ENCODE data around the gene MRPL42.

Gene MRPL42

GRCh38 chr12:93500201-93500600 lies 32.9 kb downstream of the MRPL42 start:
- no peak for DNase-seq (ENCODE audit: low spot score)

- no peak for DNase-seq (ENCODE audit: low spot score)
Measured at GRCh38 chr12:93500667-93501066, 33.4 kb downstream of the MRPL42 start.

DNA sequence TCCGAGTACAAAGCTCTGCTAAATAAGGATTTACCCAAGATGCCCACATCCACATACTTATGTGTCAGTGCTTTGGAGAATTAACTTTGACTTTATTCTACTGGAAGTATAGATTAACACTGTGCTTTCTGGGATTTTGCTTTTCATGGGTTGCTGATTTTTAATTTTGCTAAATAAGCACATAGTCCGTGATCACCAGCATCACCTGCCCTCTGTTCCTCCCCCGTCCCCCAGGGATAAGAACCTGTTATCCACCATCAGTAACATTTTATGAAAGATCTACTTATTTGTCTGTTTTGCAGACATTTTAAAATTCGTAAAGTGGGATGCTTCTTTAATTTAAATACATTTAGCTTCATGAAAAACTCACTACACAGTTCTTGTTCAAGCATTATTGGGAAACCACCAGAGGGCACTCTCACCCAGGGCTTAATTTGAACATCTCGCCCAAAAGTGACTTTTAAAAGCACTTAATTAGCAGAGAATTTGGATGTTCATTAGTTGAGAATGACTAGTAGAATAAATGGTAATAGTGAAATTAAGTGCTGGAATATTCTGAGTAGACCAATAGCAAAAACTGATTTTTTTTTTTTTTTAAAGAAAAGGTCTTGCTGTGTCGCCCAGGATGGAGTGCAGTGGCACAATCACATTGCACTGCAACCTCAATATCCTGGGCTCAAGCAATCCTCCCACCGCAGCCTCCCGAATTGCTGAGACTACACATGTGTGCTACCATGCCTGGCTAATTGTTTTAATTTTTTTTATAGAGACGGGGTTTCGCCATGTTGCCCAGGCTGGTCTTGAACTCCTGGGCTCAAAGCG lies 35.7 kb downstream of the MRPL42 start:
- peak; percentile 20 for DNase-seq (ENCODE audit: low spot score)

GRCh38 chr12:93507165-93507564 lies 39.9 kb downstream of the MRPL42 start:
- DNase-seq (ENCODE audit: low spot score), result no peak

DNA sequence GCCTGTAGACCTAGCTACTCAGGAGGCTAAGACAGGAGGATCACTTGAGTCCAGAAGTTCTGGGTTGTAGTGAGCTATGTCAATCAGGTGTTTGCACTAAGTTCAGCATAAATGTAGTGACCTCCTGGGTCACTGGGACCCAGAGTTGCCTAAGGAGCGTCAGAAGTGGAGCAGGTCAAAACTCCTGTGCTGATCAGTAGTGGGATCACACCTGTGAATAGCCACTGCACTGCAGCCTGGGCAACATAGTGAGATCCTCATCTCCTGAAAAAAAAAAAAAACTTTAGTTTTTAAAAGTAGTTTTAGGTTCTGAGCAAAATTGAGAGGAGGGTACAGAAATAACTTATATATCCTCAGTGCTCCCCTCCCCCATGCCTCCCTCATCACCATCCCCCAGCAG lies 42.2 kb downstream of the MRPL42 start:
- no peak for DNase-seq (ENCODE audit: low spot score)

DNA sequence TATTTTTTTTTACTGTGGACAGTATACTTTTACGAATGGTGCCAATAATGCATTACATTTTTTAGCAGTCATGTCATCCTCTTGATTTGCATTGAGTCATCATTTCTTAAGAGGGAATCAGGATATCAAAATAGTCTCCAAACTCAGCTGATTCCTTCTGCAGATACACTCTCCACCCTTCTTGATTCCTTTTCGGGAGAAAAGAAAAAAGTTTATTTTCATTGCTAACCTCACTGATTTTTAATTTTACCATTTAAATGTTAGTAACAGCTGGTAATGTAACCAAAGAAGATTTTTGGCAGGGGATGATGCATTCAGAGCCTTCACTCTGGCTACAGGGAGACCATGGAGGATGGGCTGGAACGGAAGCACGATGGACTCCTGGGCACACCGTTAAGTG lies 47.5 kb downstream of the MRPL42 start:
- no peak for DNase-seq (ENCODE audit: low spot score)

- no peak for DNase-seq (ENCODE audit: low spot score)
Measured at GRCh38 chr12:93518725-93519124, 51.4 kb downstream of the MRPL42 start.

GRCh38 chr12:93519859-93520258 lies 52.5 kb downstream of the MRPL42 start:
- DNase-seq (ENCODE audit: low spot score), result no peak

DNA sequence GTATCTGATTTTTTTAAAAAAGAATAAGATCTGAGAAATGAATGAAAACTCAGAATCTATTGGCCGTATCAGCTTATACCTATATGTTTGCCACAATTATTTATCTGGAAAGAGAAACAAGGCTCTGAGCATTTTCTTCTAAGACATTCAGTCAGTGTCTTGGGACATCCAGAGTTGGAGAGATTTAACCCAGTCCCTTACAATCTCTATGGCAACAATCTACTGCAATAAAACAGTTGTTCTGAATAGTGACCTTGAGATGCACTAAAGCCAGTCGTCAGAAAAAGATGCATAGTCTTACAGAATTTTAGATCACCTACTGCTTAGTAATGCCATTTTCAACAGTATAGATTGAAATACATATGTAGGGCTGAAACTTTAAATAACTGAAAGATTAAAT lies 53.1 kb downstream of the MRPL42 start:
- DNase-seq (ENCODE audit: low spot score), result no peak

DNA sequence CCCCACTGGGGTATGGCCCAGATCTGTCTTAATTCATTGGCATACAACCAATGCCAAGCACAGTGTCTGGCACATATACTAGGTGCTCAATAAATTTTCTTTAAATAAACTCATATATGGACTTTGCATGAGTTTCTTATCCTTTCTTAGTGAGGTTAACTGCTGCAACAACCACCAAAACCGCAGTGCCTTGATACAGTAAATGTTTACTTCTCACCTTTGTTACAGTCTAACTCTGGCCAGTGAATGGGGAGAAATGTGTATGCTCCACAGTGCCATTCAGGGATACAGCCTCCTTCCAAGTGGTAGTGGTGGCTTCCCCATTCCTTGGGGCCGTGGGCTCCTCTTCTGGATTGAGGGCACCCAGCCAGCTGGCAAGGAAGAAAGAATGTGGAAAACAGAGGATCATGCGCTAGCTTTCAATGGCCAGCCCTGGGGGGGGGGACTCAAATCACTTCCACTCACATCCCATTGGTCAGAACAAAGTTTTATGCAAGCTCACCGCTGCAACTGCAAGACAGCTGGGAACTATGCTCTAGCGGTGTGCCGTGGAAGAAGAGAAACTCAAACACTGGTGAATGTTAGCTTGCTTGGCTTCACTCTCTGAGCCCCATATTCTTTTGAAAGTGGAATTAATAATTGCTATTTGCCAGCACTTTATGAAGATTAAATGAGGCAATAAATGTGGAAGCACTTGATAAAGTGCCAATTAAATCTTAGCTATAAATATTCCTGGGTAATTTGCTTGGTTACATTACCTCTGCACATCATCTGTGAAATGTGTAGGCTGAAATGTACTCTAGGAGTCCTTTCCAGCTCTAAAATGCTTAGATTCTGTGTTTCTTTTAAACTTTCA lies 54.1 kb downstream of the MRPL42 start:
- DNase-seq (ENCODE audit: low spot score), result no peak

GRCh38 chr12:93524386-93525133 lies 57.2 kb downstream of the MRPL42 start:
- DNase-seq (ENCODE audit: low spot score), result no peak

GRCh38 chr12:93526786-93527428 lies 59.6 kb downstream of the MRPL42 start:
- no peak for DNase-seq (ENCODE audit: low spot score)

DNA sequence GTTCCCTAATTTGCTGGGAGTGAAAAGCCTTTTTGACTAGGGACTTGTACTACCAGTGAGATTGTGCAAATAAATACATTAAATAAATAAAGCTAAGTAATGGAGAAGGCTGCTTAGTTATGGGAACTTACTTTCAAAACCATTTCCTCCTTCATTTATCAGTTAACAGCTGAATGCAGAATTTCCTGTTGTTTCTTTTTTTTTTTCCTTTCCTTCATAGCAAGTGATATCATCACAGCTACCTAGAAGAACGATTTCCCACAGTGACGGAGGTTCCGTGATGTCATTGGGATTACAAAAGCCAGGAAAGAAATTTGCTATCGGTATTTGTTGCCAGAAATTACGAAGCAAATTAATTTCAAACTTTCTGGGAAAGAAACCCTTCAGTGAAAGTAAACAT lies 63.0 kb downstream of the MRPL42 start:
- no peak for DNase-seq (ENCODE audit: low spot score)

- DNase-seq (ENCODE audit: low spot score), result no peak
Measured at GRCh38 chr12:93533310-93533709, 66.0 kb downstream of the MRPL42 start.

GRCh38 chr12:93536111-93536765 lies 68.9 kb downstream of the MRPL42 start:
- no peak for DNase-seq (ENCODE audit: low spot score)

GRCh38 chr12:93536766-93537488 lies 69.6 kb downstream of the MRPL42 start:
- DNase-seq (ENCODE audit: low spot score), result peak; percentile 43

DNA sequence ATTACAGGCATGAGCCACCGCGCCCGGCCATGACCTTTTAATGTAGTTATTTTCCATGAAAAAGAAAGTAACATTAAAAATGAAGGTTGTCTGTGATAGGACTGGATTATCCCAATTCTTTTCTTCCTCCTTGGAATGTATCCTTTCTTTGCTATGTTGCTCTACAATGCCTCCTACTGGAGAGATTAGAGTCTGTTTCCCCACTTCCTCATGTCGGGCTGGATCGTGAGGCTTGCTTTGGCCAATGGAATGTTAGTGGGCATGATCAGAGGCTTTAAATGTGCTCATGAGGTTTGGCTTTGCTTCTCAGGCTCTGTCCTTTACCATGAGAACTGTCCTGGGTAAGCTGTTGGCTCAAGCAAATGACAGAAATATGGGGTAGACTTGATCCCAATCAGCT lies 70.5 kb downstream of the MRPL42 start:
- no peak for DNase-seq (ENCODE audit: low spot score)

GRCh38 chr12:93539821-93540220 lies 72.5 kb downstream of the MRPL42 start:
- DNase-seq (ENCODE audit: low spot score), result no peak

GRCh38 chr12:93540466-93540865 lies 73.2 kb downstream of the MRPL42 start:
- DNase-seq (ENCODE audit: low spot score), result no peak

DNA sequence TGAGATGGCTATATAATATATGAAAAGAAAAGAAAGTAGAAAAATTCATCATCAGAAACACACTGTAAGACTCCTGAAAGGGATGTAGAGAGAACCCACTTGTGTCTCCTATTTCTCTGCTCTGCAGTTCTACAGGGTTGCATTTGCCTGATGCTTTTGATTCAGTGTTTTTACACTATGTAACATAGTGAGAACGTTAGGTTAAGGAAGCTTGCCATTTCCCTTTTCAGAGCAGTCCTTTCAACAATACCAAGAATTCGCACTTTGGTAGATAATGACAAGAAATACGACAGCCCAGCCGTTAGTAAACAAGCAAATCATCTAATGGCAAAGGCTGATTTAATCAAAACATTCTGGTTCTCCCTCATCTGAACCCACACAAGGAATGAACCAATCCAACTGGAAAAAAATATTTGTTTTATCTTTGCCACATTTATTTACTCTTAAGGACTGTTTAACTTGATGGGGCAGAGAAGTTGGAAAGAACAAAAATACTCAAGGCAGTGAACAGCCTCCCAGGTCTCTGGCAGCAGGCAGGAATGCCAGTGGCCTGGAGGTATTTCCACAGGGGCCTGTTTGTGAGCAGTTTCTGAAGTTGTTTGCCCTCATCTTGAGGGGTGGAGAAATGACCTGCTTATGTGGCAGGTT lies 74.4 kb downstream of the MRPL42 start:
- DNase-seq (ENCODE audit: low spot score), result no peak
